ENCODE data around the gene PERM1. TPM values are rescaled to one million over a fixed set of nuclear protein-coding genes. Genes with fewer than 3 reads are reported as not detected.

PERM1 gene
- total and polyA plus RNA-seq, 2 of the 13 experiments (the other 11 are each of a cell fraction or from before 2014, with no cell fraction given), result 0.04 to 0.29 TPM

- TF ChIP-seq AGO1 (IDR thresholded peaks at IDR 0.05; ENCODE audit: low read depth, low read length, poor library complexity, severe bottlenecking), result peak; percentile 49
- no peak for TF ChIP-seq CBX5 (CRISPR knock-in tag; IDR thresholded peaks at IDR 0.05; ENCODE audit: borderline replicate concordance)
- no peak for TF ChIP-seq ZNF674 (CRISPR knock-in tag; IDR thresholded peaks at IDR 0.05; ENCODE audit: low read depth)
- TF ChIP-seq SMC3 (IDR thresholded peaks at IDR 0.05; ENCODE audit: low read length), result no peak
- TF ChIP-seq TOE1 (CRISPR knock-in tag; IDR thresholded peaks at IDR 0.05), result no peak
- no peak for TF ChIP-seq ZNF740 (CRISPR knock-in tag; IDR thresholded peaks at IDR 0.05)
- no peak for TF ChIP-seq THRA (CRISPR knock-in tag; IDR thresholded peaks at IDR 0.05; ENCODE audit: borderline replicate concordance)
- TF ChIP-seq ELF1 (CRISPR knock-in tag; IDR thresholded peaks at IDR 0.05), result no peak
- TF ChIP-seq ZNF841 (CRISPR knock-in tag; IDR thresholded peaks at IDR 0.05; ENCODE audit: borderline replicate concordance), result no peak
- no peak for TF ChIP-seq ZNF607 (CRISPR knock-in tag; IDR thresholded peaks at IDR 0.05; ENCODE audit: borderline replicate concordance)
- TF ChIP-seq ZNF12 (CRISPR knock-in tag; IDR thresholded peaks at IDR 0.05), result no peak
- no peak for TF ChIP-seq TCF7L2 (IDR thresholded peaks at IDR 0.05; ENCODE audit: low read depth, low read length)
- TF ChIP-seq MAX (IDR thresholded peaks at IDR 0.05), result 0 out of 2 replicates have a peak, but pooled peaks have one; percentile 16
- TF ChIP-seq ASH2L (IDR thresholded peaks at IDR 0.05; ENCODE audit: insufficient read length, low read depth, low read length), result no peak
- no peak for TF ChIP-seq MAZ (IDR thresholded peaks at IDR 0.05; ENCODE audit: borderline replicate concordance, low read depth, low read length)
- peak; percentile 64; the same call in 1 of the 2 replicates for TF ChIP-seq MAZ (CRISPR knock-in tag; IDR thresholded peaks at IDR 0.05; ENCODE audit: low read depth)
- TF ChIP-seq ZHX2 (IDR thresholded peaks at IDR 0.05; ENCODE audit: low read depth), result no peak
- TF ChIP-seq ZHX2 (CRISPR knock-in tag; IDR thresholded peaks at IDR 0.05; ENCODE audit: borderline replicate concordance), result no peak
- no peak for TF ChIP-seq ZNF749 (CRISPR knock-in tag; IDR thresholded peaks at IDR 0.05; ENCODE audit: borderline replicate concordance)
- TF ChIP-seq HIVEP1 (CRISPR knock-in tag; IDR thresholded peaks at IDR 0.05), result no peak
- TF ChIP-seq MXI1 (IDR thresholded peaks at IDR 0.05; ENCODE audit: borderline replicate concordance, low read depth, low read length), result no peak
- no peak for TF ChIP-seq ZFP37 (CRISPR knock-in tag; IDR thresholded peaks at IDR 0.05; ENCODE audit: borderline replicate concordance)
- TF ChIP-seq ISL2 (CRISPR knock-in tag; IDR thresholded peaks at IDR 0.05), result no peak
Observed at GRCh38 chr1:941588-942383, 40.1 kb downstream of the PERM1 start (continued).
